IPS DF 6.9 (cell line): ENCODE results near the gene CNTFR.

ENCODE experiments used
- DNase-seq: peaks from one replicate; pipeline ENCODE4 v3.0.0-alpha.2; 2013; ENCODE audit warnings: low read depth, low spot score
- H3K27ac ChIP-seq: one replicate; pipeline ENCODE4 v1.5.1; 2013; ENCODE audit warnings: low read length, control low read depth
- H3K27me3 ChIP-seq: 2 replicates; pipeline ENCODE4 v1.6.1; 2013; ENCODE audit warnings: mild to moderate bottlenecking, low read length; ENCODE audit not compliant: control insufficient read depth, insufficient read depth
- H3K36me3 ChIP-seq: 2 replicates; pipeline ENCODE4 v1.6.1; 2013; ENCODE audit warnings: low read length; ENCODE audit not compliant: control insufficient read depth, insufficient read depth
- H3K4me1 ChIP-seq: 2 replicates; pipeline ENCODE4 v1.6.1; 2013; ENCODE audit warnings: low read length; ENCODE audit not compliant: control insufficient read depth, insufficient read depth
- H3K4me3 ChIP-seq: 2 replicates; pipeline ENCODE4 v1.5.1; 2013; ENCODE audit warnings: mild to moderate bottlenecking, low read length
- H3K9me3 ChIP-seq: 2 replicates; pipeline ENCODE4 v1.6.1; 2013; ENCODE audit warnings: low read length, inconsistent platforms; ENCODE audit not compliant: control insufficient read depth, insufficient read depth
- WGBS: extraction: QIAGEN DNeasy Blood & Tissue Kit; methylation state at CpG from one replicate; pipeline ENCODE4 v1.1.7; 2013; ENCODE audit warnings: mixed read lengths, missing lambda C conversion rate; ENCODE audit not compliant: insufficient read length, insufficient coverage; 5-methylcytosine and 5-hydroxymethylcytosine counted together

The CNTFR gene

DNA sequence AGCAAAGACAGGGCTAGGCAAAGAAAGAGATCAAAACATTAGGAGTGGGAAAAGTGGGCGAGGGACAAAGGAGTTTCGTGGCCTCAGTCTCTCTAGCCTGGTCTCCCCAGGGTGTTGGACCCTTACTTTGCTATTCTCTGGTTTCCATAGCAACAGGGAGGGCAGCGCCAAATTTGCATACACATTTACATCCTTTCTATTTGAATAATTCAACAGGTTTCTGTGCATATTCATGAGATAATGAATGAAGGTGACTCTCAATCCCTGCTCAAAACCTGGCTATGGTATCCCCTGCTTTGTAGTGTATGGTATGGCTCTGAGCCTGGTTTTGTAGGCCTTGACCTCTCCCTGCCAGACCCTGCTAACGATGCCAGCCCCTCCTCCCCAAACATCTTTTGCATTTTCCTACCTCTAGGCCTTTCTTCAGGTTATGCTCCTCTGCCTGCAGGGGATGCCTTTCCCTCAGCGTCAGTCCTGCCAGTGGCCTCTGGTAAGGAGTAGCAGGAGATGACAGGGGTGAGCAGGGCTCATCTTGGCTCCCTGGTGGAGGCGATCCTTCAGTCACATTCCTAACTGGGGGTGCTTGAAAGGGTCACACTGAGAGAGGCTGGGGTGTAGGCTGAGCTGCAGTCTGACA lies 12.5 kb upstream of the CNTFR start:
- no peak for DNase-seq
- no peaks in the 10 kb centered on the region for H3K36me3 ChIP-seq
- no CpG with 5 or more reads among the region's 6 CpGs for WGBS
- H3K9me3 ChIP-seq: no peaks in the 10 kb centered on the region
- no peak overlapping the region for H3K4me3 ChIP-seq
- H3K4me1 ChIP-seq: no peaks in the 10 kb centered on the region
- H3K27ac ChIP-seq: no peak overlapping the region
- H3K27me3 ChIP-seq: no peaks in the 10 kb centered on the region

GRCh38 chr9:34600908-34601307 lies 11.4 kb upstream of the CNTFR start:
- Histone ChIP-seq H3K27me3 (no peaks in the 10 kb centered on the region), H3K4me3 (no peak overlapping the region), H3K36me3 (no peaks in the 10 kb centered on the region), H3K4me1 (no peaks in the 10 kb centered on the region), H3K9me3 (no peaks in the 10 kb centered on the region), H3K27ac (no peak overlapping the region)
- no CpG with 5 or more reads among the region's 1 CpG for WGBS
- no peak for DNase-seq

- WGBS: no CpG with 5 or more reads among the region's 1 CpG
- Histone ChIP-seq H3K4me3 (no peak overlapping the region), H3K27me3 (no peaks in the 10 kb centered on the region), H3K4me1 (no peaks in the 10 kb centered on the region), H3K36me3 (no peaks in the 10 kb centered on the region), H3K27ac (no peak overlapping the region), H3K9me3 (no peaks in the 10 kb centered on the region)
- no peak for DNase-seq
Measured at GRCh38 chr9:34599546-34599945, 10.0 kb upstream of the CNTFR start.

- DNase-seq: no peak
- no CpG with 5 or more reads among the region's 9 CpGs for WGBS
- H3K4me1 ChIP-seq: 0 out of 2 replicates have a peak, but pooled peaks cover 1% of the 10 kb centered on the region
Measured at GRCh38 chr9:34594177-34594576, 4.7 kb upstream of the CNTFR start.

DNA sequence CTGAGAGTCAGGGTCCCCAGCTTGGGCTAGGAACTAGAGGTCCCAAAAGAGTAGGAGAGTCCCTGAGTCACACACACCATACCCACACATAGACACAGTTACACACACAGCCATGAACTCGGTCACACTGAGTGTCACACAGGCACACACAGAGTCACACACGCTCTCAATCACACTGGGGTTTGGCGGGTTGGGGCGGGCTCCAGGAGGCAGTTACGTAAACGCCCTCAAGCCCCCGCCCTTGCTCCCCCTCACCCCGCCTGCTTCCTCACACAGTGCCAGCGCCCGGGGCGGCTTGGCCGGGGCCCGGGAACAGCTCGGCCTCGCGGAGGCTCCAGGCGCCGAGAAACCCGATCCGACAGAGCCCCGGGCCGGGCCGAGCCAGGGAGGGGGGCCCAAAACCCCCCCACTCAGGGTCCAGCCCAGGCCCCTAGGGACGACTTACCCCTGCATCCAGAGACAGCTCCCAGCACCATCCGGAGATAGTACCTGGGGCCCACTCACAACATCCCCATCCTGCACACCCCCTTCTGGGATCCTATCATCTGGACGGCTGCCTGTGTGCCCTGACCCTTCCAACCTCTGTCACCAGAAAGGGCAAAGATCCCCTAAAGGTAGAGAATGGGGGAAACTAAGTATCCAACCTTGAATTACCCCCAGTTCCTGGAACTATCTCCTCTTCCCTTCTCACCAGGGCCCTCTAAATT lies 3.5 kb upstream of the CNTFR start:
- H3K9me3 ChIP-seq: no peaks in the 10 kb centered on the region
- peaks cover 50% of the 10 kb centered on the region for H3K27me3 ChIP-seq
- DNase-seq: no peak
- H3K27ac ChIP-seq: no peak overlapping the region
- no CpG with 5 or more reads among the region's 26 CpGs for WGBS
- peaks cover 1% of the 10 kb centered on the region; the same call in 1 of the 2 replicates for H3K4me1 ChIP-seq
- no peak overlapping the region for H3K4me3 ChIP-seq
- H3K36me3 ChIP-seq: no peaks in the 10 kb centered on the region

More at GRCh38 chr9:34594177-34594576, 4.7 kb upstream of the CNTFR start:
- Histone ChIP-seq H3K4me3 (no peak overlapping the region), H3K9me3 (no peaks in the 10 kb centered on the region), H3K36me3 (no peaks in the 10 kb centered on the region), H3K27ac (no peak overlapping the region), H3K27me3 (peaks cover 38% of the 10 kb centered on the region)

DNA sequence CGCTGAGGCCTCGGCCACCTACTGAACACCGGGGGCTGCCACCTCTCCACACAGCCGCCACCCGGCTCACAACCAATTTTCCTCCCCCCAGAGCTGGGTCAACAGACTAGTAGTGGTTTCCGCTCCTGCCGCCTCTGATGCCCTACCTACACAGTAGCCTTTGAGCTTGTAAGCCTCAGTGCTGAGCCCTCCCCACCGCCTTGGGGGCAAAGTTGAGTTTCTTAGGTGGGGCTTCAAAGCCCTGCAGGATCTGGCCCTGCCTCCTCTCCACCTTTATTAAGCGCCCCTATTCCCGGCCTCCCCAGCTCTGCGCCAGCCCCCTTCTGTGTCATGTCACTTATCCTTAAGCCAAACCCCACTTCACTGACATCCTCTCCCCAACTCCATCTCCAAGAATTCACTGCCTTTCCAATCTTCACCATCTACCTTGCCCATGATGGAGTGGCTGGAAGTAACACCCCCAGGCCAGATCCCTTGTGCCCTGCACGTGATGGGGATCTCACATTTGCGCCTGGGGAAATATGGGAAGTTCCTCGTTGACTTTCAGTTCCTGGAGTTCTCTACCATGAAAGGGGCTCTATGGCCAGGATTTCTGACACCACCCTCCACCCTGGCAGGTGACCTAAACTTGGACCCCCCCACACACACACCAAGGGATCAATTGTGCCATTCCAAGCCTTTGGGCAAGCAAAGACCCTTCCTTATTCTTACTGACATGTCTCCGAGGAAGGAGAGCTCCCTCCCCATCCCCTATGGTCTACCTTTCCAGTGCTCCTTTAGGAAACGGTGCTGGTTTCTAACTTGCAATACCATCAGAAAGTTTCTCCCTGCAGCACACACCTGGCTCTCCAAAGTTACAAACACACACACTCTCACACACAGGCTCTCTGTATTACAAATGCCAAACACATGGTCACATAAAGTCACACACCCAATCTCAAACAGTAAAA lies 2.7 kb upstream of the CNTFR start:
- no peak overlapping the region for H3K27ac ChIP-seq
- no peak for DNase-seq
- H3K4me1 ChIP-seq: peaks cover 1% of the 10 kb centered on the region; the same call in 1 of the 2 replicates
- H3K9me3 ChIP-seq: no peaks in the 10 kb centered on the region
- H3K27me3 ChIP-seq: peaks cover 58% of the 10 kb centered on the region
- H3K36me3 ChIP-seq: no peaks in the 10 kb centered on the region
- H3K4me3 ChIP-seq: no peak overlapping the region
- no CpG with 5 or more reads among the region's 16 CpGs for WGBS

- Histone ChIP-seq H3K4me3 (peak overlapping the region; percentile 19; the same call in 1 of the 2 replicates), H3K4me1 (peaks cover 1% of the 10 kb centered on the region; the same call in 1 of the 2 replicates), H3K9me3 (no peaks in the 10 kb centered on the region), H3K27me3 (peaks cover 66% of the 10 kb centered on the region), H3K27ac (no peak overlapping the region), H3K36me3 (no peaks in the 10 kb centered on the region)
- no CpG with 5 or more reads among the region's 60 CpGs for WGBS
- no peak for DNase-seq
Measured at GRCh38 chr9:34591248-34591916, 1.9 kb upstream of the CNTFR start.

GRCh38 chr9:34590381-34591247 lies 1.1 kb upstream of the CNTFR start:
- no CpG with 5 or more reads among the region's 40 CpGs for WGBS
- no peak for DNase-seq
- H3K27me3 ChIP-seq: peaks cover 74% of the 10 kb centered on the region
- peak overlapping the region; percentile 83; the same call in 1 of the 2 replicates for H3K4me3 ChIP-seq
- H3K4me1 ChIP-seq: peaks cover 7% of the 10 kb centered on the region
- no peak overlapping the region for H3K27ac ChIP-seq
- no peaks in the 10 kb centered on the region for H3K9me3 ChIP-seq
- H3K36me3 ChIP-seq: no peaks in the 10 kb centered on the region
